Spinal cord (tissue), 10 donors: ENCODE results near the gene NKX6-2. TPM values are rescaled to one million over a fixed set of nuclear protein-coding genes. Genes with fewer than 3 reads are reported as not detected.

Source experiments
- DNase-seq, 6 donors: peaks; one replicate each; pipeline versions ENCODE4 v3.0.0 to v3.0.0-alpha.2; 2013 to 2015; ENCODE audit warnings: low spot score in 6 of 6, low read depth in 4 of 6
- H3K27ac ChIP-seq: one replicate; pipeline ENCODE4 v1.5.1; 2013; ENCODE audit warnings: low read depth, low read length, control low read depth
- H3K27me3 ChIP-seq: one replicate; pipeline ENCODE4 v1.6.1; 2013; ENCODE audit warnings: low read length; ENCODE audit not compliant: control insufficient read depth, insufficient read depth
- H3K36me3 ChIP-seq: one replicate; pipeline ENCODE4 v1.6.1; 2013; ENCODE audit warnings: low read length; ENCODE audit not compliant: control insufficient read depth, insufficient read depth
- H3K4me1 ChIP-seq: one replicate; pipeline ENCODE4 v1.6.1; 2013; ENCODE audit warnings: low read length; ENCODE audit not compliant: control insufficient read depth, insufficient read depth
- H3K4me3 ChIP-seq: one replicate; pipeline ENCODE4 v1.5.1; 2013; ENCODE audit warnings: low read depth, low read length, control low read depth
- H3K9me3 ChIP-seq: one replicate; pipeline ENCODE4 v1.6.1; 2013; ENCODE audit warnings: low read length; ENCODE audit not compliant: control insufficient read depth, insufficient read depth
- WGBS: methylation state at CpG from one replicate; pipeline ENCODE4 v1.1.5; 2013; ENCODE audit warnings: missing lambda C conversion rate; ENCODE audit not compliant: insufficient coverage; 5-methylcytosine and 5-hydroxymethylcytosine counted together
- polyA plus RNA-seq, 2 donors: library from polyadenylated mRNA; unstranded; fragments of 120-200 nt; gene quantifications; one replicate each; pipeline ENCODE4 v1.2.1, GENCODE V29; 2013; ENCODE audit not compliant: insufficient read length in 2 of 2
- total RNA-seq, 2 donors: library from RNA; depleted of rRNA in 1 of 2; stranded (reverse); fragments of 120-200 nt in 1 of 2; fragments of >200 nt in 1 of 2; gene quantifications; one replicate each; pipeline versions ENCODE4 v1.2.3 to v1.2.4, GENCODE V29; 2013 to 2014
- donor health status: healthy.

NKX6-2 gene
- total and polyA plus RNA-seq, 4 donors = 11.6 to 40.4 (median 27.3) TPM

- DNase-seq = peak in 1 of 6 donors; percentile 31
- Histone ChIP-seq H3K4me3 (no peak overlapping the region), H3K36me3 (peaks cover 31% of the 10 kb centered on the region), H3K4me1 (peaks cover 40% of the 10 kb centered on the region), H3K9me3 (no peaks in the 10 kb centered on the region), H3K27ac (no peak overlapping the region), H3K27me3 (peaks cover 55% of the 10 kb centered on the region)
- 9% methylated on average over 106 of the region's 106 CpGs for WGBS
Measured at GRCh38 chr10:132783940-132784865, 1.7 kb downstream of the NKX6-2 start.

DNA sequence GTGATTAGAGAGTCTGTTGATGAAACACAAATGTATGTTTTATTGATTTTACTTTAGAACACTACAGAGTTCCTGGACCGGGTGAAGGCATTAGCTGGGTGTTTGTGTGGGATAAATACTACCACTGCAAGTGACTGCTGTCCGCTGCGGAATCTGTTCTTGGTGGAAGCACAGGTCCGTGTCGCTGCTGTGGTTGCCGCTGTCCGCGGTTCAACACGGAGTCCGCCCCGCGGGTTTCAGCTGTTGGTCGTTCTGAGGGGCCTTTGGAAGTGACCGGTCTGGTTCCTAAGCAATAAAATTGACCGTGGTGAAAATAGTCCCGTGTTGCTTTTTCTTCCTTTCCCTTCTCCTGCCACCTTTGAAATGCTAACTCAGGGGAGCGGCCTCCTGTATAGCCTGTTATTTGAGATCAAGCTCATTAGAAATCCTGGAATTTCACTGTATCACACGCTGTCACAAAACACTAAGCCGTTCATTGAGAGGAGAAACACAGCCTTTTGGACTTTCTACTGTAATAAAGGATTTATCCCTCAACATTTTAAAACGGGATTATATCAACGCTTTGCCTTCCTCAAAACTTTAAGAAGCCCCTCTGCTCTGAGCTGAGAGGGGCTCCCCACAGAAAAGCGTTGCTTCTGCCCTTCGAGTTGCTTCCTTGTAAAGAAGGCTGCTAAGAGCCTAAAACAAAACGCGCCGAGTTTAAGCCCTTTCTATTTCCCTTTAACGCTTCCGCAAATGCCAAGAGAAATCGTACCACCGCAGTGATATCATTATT is 2.6 kb downstream of the NKX6-2 start:
- Histone ChIP-seq H3K4me1 (peaks cover 34% of the 10 kb centered on the region), H3K9me3 (no peaks in the 10 kb centered on the region), H3K27me3 (peaks cover 46% of the 10 kb centered on the region), H3K36me3 (peaks cover 40% of the 10 kb centered on the region), H3K4me3 (no peak overlapping the region), H3K27ac (no peak overlapping the region)
- peak in 2 of 6 donors; percentile 13 to 33 for DNase-seq
- 75% methylated on average over 23 of the region's 30 CpGs for WGBS

GRCh38 chr10:132781556-132781955 is 4.4 kb downstream of the NKX6-2 start:
- Histone ChIP-seq H3K4me3 (no peak overlapping the region), H3K27me3 (peaks cover 30% of the 10 kb centered on the region), H3K27ac (no peak overlapping the region), H3K36me3 (peaks cover 53% of the 10 kb centered on the region), H3K9me3 (no peaks in the 10 kb centered on the region), H3K4me1 (peaks cover 20% of the 10 kb centered on the region)
- 96% methylated on average over 20 of the region's 20 CpGs for WGBS
- no peak for DNase-seq

DNA sequence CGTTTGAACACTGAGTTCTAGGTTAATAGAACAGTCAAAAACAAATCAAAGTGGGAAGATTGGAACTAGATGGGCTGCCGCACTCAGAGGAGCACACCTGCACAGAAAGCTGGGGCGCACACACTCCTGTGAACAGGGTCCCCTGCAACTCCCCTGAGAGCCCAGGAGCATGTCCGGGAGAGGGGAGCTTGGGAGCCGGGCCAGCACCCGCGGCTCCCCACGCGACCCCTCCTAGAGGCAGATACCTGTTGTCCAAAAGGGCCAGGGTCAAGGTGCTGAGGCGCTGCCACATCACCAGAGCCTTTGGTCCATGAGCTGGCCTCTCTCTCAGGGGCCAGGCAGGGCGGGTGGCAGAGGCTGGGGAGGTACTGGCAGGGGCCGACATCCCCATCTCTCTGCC is 5.6 kb downstream of the NKX6-2 start:
- DNase-seq = no peak
- Histone ChIP-seq H3K4me1 (peaks cover 15% of the 10 kb centered on the region), H3K4me3 (no peak overlapping the region), H3K9me3 (no peaks in the 10 kb centered on the region), H3K27me3 (peaks cover 26% of the 10 kb centered on the region), H3K36me3 (peaks cover 63% of the 10 kb centered on the region), H3K27ac (no peak overlapping the region)
- 91% methylated on average over 11 of the region's 12 CpGs for WGBS

DNA sequence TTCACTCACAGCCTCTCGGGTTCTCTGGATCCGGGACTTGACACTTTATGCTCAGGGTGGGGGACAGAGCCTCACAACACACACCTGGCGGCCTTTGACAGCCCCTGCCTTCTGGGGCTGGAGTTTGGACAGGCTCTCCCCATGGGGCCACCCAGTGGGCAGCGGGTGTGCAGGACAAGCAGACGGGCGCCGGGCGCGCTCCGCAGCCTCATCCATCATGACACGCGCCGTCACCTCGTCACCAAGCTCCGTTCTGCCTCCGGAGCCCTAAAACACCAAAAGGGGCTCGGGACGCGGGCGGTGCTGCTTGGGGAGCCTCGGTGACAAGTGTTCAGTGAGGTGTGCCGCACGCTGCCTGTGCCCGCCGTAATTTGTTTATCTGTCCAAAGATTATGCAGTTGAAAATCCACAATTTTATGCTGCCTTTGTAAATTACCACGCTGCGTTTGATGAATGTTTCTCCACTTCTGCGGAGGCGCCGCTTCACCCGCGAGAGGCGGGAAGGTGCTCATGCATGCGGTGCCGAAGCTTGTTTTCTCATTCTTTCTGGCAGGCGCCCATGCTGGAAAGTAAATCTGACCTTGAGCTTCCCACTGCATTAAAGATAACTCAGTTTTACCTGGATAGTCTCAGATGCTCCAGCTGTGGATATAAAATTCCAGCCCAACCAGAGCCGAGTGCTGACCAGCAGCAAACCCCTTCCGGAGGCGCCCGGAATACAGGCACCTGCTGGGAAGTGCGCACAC is 6.2 kb downstream of the NKX6-2 start:
- Histone ChIP-seq H3K27me3 (peaks cover 20% of the 10 kb centered on the region), H3K4me1 (peaks cover 10% of the 10 kb centered on the region), H3K9me3 (no peaks in the 10 kb centered on the region), H3K27ac (no peak overlapping the region), H3K4me3 (no peak overlapping the region), H3K36me3 (peaks cover 67% of the 10 kb centered on the region)
- WGBS = 78% methylated on average over 35 of the region's 41 CpGs
- peak in 1 of 6 donors; percentile 57 for DNase-seq

GRCh38 chr10:132777441-132777840 is 8.5 kb downstream of the NKX6-2 start:
- 94% methylated on average over 14 of the region's 14 CpGs for WGBS
- H3K27ac ChIP-seq = no peak overlapping the region

GRCh38 chr10:132776821-132777220 is 9.1 kb downstream of the NKX6-2 start:
- H3K27me3 ChIP-seq = no peaks in the 10 kb centered on the region
- peaks cover 5% of the 10 kb centered on the region for H3K4me1 ChIP-seq
- WGBS = 90% methylated on average over 18 of the region's 18 CpGs
- H3K9me3 ChIP-seq = no peaks in the 10 kb centered on the region
- H3K4me3 ChIP-seq = no peak overlapping the region
- no peak for DNase-seq
- no peak overlapping the region for H3K27ac ChIP-seq
- H3K36me3 ChIP-seq = peaks cover 67% of the 10 kb centered on the region

More at GRCh38 chr10:132777441-132777840, 8.5 kb downstream of the NKX6-2 start:
- Histone ChIP-seq H3K9me3 (no peaks in the 10 kb centered on the region), H3K4me1 (peaks cover 5% of the 10 kb centered on the region), H3K27me3 (peaks cover 2% of the 10 kb centered on the region), H3K4me3 (no peak overlapping the region), H3K36me3 (peaks cover 73% of the 10 kb centered on the region)
- no peak for DNase-seq

GRCh38 chr10:132776186-132776585 is 9.8 kb downstream of the NKX6-2 start:
- 93% methylated on average over 16 of the region's 18 CpGs for WGBS
- H3K27ac ChIP-seq = no peak overlapping the region

More at GRCh38 chr10:132776186-132776585, 9.8 kb downstream of the NKX6-2 start:
- H3K27me3 ChIP-seq = no peaks in the 10 kb centered on the region
- no peak overlapping the region for H3K4me3 ChIP-seq
- no peak for DNase-seq
- H3K4me1 ChIP-seq = peaks cover 5% of the 10 kb centered on the region
- H3K36me3 ChIP-seq = peaks cover 65% of the 10 kb centered on the region
- no peaks in the 10 kb centered on the region for H3K9me3 ChIP-seq
